Lung (tissue), 16 donors: Measurements from ENCODE around the gene MRPS21. TPM values are rescaled to one million over a fixed set of nuclear protein-coding genes. Genes with fewer than 3 reads are reported as not detected.

Source experiments
- ATAC-seq: fragments of 200-7000 bp; cut with Tn5 transposase; one replicate; pipeline ENCODE4 v1.9.1; 2020; ENCODE audit warnings: moderate number of reproducible peaks; ENCODE audit not compliant: insufficient read depth, low FRiP score
- DNase-seq, 3 donors: peaks; one replicate each; pipeline ENCODE4 v3.0.0-alpha.2; 2013 to 2017
- H3K27ac ChIP-seq, 2 donors: one replicate each; pipeline ENCODE4 v1.5.1; 2013; ENCODE audit warnings: mild to moderate bottlenecking in 2 of 2, moderate library complexity in 2 of 2, control low read depth in 1 of 2, inconsistent platforms in 1 of 2, low read depth in 1 of 2, low read length in 1 of 2
- H3K27me3 ChIP-seq, 3 donors: one replicate each; pipeline ENCODE4 v1.5.1; 2013; ENCODE audit warnings: low read length in 2 of 3; ENCODE audit not compliant: control insufficient read depth in 3 of 3, insufficient read depth in 3 of 3
- H3K36me3 ChIP-seq, 4 donors: one replicate each; pipeline ENCODE4 v1.5.1; 2013; ENCODE audit warnings: low read length in 4 of 4, mild to moderate bottlenecking in 1 of 4, moderate library complexity in 1 of 4; ENCODE audit not compliant: control insufficient read depth in 4 of 4, insufficient read depth in 4 of 4
- H3K4me1 ChIP-seq, 5 donors: one replicate each; pipeline ENCODE4 v1.5.1; 2013; ENCODE audit warnings: low read length in 5 of 5, mild to moderate bottlenecking in 2 of 5, moderate library complexity in 1 of 5; ENCODE audit not compliant: control insufficient read depth in 5 of 5, insufficient read depth in 5 of 5
- H3K4me3 ChIP-seq: one replicate; pipeline ENCODE4 v1.5.1; 2013; ENCODE audit warnings: mild to moderate bottlenecking, control low read depth, moderate library complexity
- H3K9ac ChIP-seq, 2 donors: one replicate each; pipeline ENCODE4 v1.5.1; 2013; ENCODE audit warnings: low read length in 2 of 2, control low read depth in 1 of 2; ENCODE audit not compliant: insufficient read depth in 1 of 2
- H3K9me3 ChIP-seq, 4 donors: one replicate each; pipeline ENCODE4 v1.5.1; 2013; ENCODE audit warnings: low read length in 3 of 4, mild to moderate bottlenecking in 1 of 4, moderate library complexity in 1 of 4; ENCODE audit not compliant: control insufficient read depth in 4 of 4, insufficient read depth in 3 of 4
- CTCF ChIP-seq: IDR thresholded peaks from 2 replicates; pipeline ENCODE4 v1.5.1; 2012; ENCODE audit warnings: mild to moderate bottlenecking; ENCODE audit errors: control extremely low read depth, extremely low read depth
- WGBS, 2 donors: extraction: QIAGEN DNeasy Blood & Tissue Kit; methylation state at CpG; one replicate each; pipeline ENCODE4 v1.1.7; 2013; 5-methylcytosine and 5-hydroxymethylcytosine counted together
- long read RNA-seq, 5 donors: transcript quantifications; one replicate each; lab custom pipeline, GENCODE V29; 2026
- polyA plus RNA-seq, 2 donors: library from polyadenylated mRNA; stranded (reverse); fragments of 200-250 nt; gene quantifications; one replicate each; pipeline ENCODE4 v1.2.1, GENCODE V29; 2013
- total RNA-seq, 2 donors: library from RNA; depleted of rRNA in 1 of 2; stranded (reverse); fragments of >200 nt in 1 of 2; gene quantifications; one replicate each; pipeline ENCODE4 v1.2.1, GENCODE V29; 2014 to 2021
- donor health status: control.
- donor health status: control.
- donor health status: Bipolar disorder and iron deficiency.
- donor health status: healthy.
- donor health status: DM: yes; HTN: yes; CAD: no.

MRPS21 gene
- total RNA-seq = 10 to 100 TPM; 31.4 to 53.1 TPM
- polyA plus RNA-seq = 100 to 1,000 TPM in 1 of 2 donors, 10 to 100 TPM in 1; 48.5 to 169 TPM
- long read RNA-seq, donor 1, transcript MRPS21-202 (3 exons, 1,226 nt) = major isoform, 97 of 156 reads
- long read RNA-seq, donor 1, transcript MRPS21-201 (2 exons, 1,462 nt) = minor isoform, 59 of 156 reads
- long read RNA-seq, donor 1, partial matches to known transcripts = 0 of 156 reads
- long read RNA-seq, donor 1, other reads (novel, unspliced or antisense) = 0 of 156 reads
- long read RNA-seq, donor 2, transcript MRPS21-202 (3 exons, 1,226 nt) = major isoform, 47 of 74 reads
- long read RNA-seq, donor 2, transcript MRPS21-201 (2 exons, 1,462 nt) = minor isoform, 27 of 74 reads
- long read RNA-seq, donor 2, partial matches to known transcripts = 0 of 74 reads
- long read RNA-seq, donor 2, other reads (novel, unspliced or antisense) = 0 of 74 reads
- long read RNA-seq, donor 3, transcript MRPS21-202 (3 exons, 1,226 nt) = major isoform, 67 of 105 reads
- long read RNA-seq, donor 3, transcript MRPS21-201 (2 exons, 1,462 nt) = minor isoform, 38 of 105 reads
- long read RNA-seq, donor 3, partial matches to known transcripts = 0 of 105 reads
- long read RNA-seq, donor 3, other reads (novel, unspliced or antisense) = 0 of 105 reads
- long read RNA-seq, donor 4, transcript MRPS21-201 (2 exons, 1,462 nt) = minor isoform, 23 of 70 reads
- long read RNA-seq, donor 4, transcript MRPS21-202 (3 exons, 1,226 nt) = major isoform, 47 of 70 reads
- long read RNA-seq, donor 4, partial matches to known transcripts = 0 of 70 reads
- long read RNA-seq, donor 4, other reads (novel, unspliced or antisense) = 0 of 70 reads
- long read RNA-seq, donor 5, transcript MRPS21-202 (3 exons, 1,226 nt) = major isoform, 105 of 197 reads
- long read RNA-seq, donor 5, transcript MRPS21-201 (2 exons, 1,462 nt) = minor isoform, 83 of 197 reads
- long read RNA-seq, donor 5, partial matches to known transcripts = 9 of 197 reads
- long read RNA-seq, donor 5, other reads (novel, unspliced or antisense) = 0 of 197 reads

DNA sequence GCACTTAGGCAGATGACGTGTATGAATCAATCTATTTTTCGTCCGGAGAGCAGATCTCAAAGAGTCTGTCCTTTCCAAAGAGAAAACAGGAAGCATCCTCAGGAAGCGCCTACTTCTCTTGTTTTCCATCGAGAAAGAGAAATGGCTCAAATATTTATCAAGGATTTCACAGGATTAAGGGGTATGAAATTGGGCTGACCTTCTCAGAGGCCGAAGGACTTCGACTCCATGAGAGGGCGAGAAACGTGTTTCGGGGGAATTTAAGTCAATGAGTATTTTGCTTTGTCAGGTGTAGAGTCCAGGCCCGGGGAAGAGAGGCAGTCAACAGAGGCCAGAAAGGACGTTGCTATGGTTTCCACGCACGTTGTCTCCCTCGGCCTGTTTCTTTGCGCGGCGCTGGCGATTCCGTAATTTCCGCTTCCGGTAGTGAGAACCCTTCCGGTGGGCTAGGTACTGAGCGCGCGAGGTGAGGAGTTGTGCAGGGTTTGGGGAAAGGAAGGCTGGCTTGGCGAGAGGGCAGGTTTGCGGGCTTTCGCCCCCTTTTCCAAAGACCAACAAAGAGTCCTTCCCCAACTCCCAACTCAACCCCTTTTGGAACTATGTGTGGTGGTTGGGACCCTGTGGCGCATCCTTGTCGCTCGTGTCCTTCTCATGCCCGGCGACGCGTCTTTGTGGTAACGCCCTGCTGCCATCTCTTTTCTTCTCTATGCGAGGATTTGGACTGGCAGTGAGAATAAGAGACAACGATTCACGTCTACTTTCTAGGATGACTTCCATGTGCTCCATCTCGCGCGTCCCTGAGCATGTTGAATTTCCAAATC is at the start of gene MRPS21:
TSS of gene MRPS21 (plus strand) at position 429 of the 821 bp plus-strand sequence. CDS start 506 bp downstream, outside the sequence.
- Histone ChIP-seq H3K27me3 (no peaks in the 10 kb centered on the region), H3K4me1 (peaks cover 0 to 7% (median 3%) of the 10 kb centered on the region in 5 donors), H3K9me3 (no peaks in the 10 kb centered on the region), H3K27ac (peak within 1 kb of the TSS; percentile 75 to 87), H3K36me3 (peaks cover 3 to 10% (median 6%) of the 10 kb centered on the region in 4 donors), H3K4me3 (peak within 1 kb of the TSS; percentile 61), H3K9ac (peak within 1 kb of the TSS; percentile 89 to 94)
- ATAC-seq = peak; percentile 95
- 3 to 5% methylated on average over 42 to 43 of the region's 43 CpGs for WGBS, 2 donors
- TF ChIP-seq CTCF = no peak
- DNase-seq = peak; percentile 96 to 98 (median 97)

GRCh38 chr1:150249936-150250335 is 43.7 kb upstream of the MRPS21 start:
- WGBS, 2 donors = 50 to 71% methylated on average over 2 of the region's 2 CpGs
- no peaks in the 10 kb centered on the region for H3K36me3 ChIP-seq
- no peaks in the 10 kb centered on the region for H3K9me3 ChIP-seq
- no peak overlapping the region for H3K4me3 ChIP-seq
- H3K9ac ChIP-seq = no peak overlapping the region
- TF ChIP-seq CTCF = no peak
- H3K4me1 ChIP-seq = no peaks in the 10 kb centered on the region
- DNase-seq = no peak
- no peaks in the 10 kb centered on the region for H3K27me3 ChIP-seq
- ATAC-seq = no peak
- H3K27ac ChIP-seq = no peak overlapping the region

GRCh38 chr1:150256198-150256553 is 37.5 kb upstream of the MRPS21 start:
- H3K9ac ChIP-seq = peak overlapping the region in 1 of 2 donors; percentile 26
- no peak overlapping the region for H3K4me3 ChIP-seq
- peaks cover 0 to 49% (median 1%) of the 10 kb centered on the region in 5 donors for H3K4me1 ChIP-seq
- H3K27ac ChIP-seq = peak overlapping the region in 1 of 2 donors; percentile 17
- H3K27me3 ChIP-seq = no peaks in the 10 kb centered on the region
- H3K36me3 ChIP-seq = no peaks in the 10 kb centered on the region
- no peaks in the 10 kb centered on the region for H3K9me3 ChIP-seq
- WGBS, 2 donors = 2 to 3% methylated on average over 1 of the region's 1 CpG
- DNase-seq (no peak), ATAC-seq (no peak)
- TF ChIP-seq CTCF = no peak
